ENCODE results near the gene E2F3.
"Not testable (repeated sequence)": the region's sequence is repeated elsewhere in the genome, so short reads cannot be mapped to it uniquely, and the experiment has no call there.

The E2F3 gene

DNA sequence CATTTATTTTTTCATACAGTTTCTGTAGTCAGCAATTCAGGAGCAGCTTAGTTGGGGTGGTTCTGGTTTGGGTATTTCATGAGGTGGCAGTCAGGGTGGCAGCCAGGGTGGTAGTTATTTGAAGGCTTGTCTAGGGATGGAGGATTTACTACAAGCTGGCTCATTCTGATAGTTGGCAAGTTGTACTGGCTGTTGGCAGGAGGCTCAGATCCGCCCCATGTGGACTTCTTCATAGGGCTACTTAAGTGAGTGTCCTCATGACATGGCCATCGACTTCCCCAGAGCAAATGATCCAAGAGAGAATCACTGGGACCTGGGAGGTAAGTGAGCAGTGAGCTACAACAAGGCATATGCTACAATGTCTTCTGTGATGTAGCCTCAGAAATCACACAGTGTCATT, 110.2 kb downstream of the E2F3 start:
- TF ChIP-seq, protein P1, sequence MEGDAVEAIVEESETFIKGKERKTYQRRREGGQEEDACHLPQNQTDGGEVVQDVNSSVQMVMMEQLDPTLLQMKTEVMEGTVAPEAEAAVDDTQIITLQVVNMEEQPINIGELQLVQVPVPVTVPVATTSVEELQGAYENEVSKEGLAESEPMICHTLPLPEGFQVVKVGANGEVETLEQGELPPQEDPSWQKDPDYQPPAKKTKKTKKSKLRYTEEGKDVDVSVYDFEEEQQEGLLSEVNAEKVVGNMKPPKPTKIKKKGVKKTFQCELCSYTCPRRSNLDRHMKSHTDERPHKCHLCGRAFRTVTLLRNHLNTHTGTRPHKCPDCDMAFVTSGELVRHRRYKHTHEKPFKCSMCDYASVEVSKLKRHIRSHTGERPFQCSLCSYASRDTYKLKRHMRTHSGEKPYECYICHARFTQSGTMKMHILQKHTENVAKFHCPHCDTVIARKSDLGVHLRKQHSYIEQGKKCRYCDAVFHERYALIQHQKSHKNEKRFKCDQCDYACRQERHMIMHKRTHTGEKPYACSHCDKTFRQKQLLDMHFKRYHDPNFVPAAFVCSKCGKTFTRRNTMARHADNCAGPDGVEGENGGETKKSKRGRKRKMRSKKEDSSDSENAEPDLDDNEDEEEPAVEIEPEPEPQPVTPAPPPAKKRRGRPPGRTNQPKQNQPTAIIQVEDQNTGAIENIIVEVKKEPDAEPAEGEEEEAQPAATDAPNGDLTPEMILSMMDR (IDR thresholded peaks at IDR 0.05; ENCODE audit: control insufficient read depth, insufficient read depth, low read depth, low read length, missing control alignments): no peak
- DNase-seq (ENCODE audit: low read depth): no peak
- no peak overlapping the region for H3K4me3 ChIP-seq (ENCODE audit: control insufficient read depth, low read depth, low read length)

DNA sequence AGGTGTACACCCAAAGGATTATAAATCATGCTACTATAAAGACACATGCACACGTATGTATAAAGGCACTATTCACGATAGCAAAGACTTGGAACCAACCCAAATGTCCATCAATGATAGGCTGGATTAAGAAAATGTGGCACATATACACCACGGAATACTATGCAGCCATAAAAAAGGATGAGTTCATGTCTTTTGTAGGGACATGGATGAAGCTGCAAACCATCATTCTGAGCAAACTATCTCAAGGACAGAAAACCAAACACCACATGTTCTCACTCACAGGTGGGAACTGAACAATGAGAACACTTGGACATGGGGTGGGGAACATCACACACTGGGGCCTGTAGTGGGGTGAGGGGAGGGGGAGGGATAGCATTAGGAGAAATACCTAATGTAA, 123.5 kb downstream of the E2F3 start:
- DNase-seq (ENCODE audit: low read depth); H3K4me3 ChIP-seq (ENCODE audit: control insufficient read depth, low read depth, low read length): not testable (repeated sequence)

DNA sequence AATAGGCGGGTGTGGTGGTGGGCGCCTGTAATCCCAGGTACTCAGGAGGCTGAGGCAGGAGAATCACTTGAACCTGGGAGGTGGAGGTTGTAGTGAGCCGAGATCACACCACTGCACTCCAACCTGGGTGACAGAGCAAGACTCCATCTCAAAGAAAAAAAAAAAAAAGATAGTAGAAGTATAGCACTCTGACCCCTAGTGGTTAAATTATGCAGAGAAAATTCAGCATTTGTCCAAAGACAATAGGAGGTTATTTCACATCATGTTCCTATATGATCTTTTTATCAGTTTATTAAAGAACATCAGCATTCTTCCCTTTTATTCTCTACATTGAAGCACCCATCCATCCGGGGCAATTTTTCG, 127.4 kb downstream of the E2F3 start:
- H3K4me3 ChIP-seq (ENCODE audit: control insufficient read depth, low read depth, low read length); DNase-seq (ENCODE audit: low read depth): not testable (repeated sequence)
- TF ChIP-seq, protein P1 (IDR thresholded peaks at IDR 0.05; ENCODE audit: control insufficient read depth, insufficient read depth, low read depth, low read length, missing control alignments): peak; percentile 45

DNA sequence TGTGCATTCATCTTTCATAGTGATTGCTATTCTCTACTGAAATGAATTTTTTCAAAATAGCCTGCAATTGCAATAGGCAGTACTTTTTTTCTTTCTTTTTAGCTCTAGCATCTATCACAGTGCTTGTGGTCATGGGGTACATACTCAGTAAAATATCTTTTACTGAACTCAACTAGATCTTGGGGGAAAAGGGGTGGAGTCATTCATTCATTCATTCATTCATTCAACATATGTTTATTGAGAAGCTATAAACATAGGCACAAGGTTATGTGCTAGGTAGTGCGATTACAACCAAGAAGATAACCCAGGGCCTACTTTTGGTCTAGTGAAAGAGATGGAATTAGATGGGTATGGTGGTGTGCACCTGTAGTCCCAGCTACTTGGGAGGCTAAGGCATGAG, 131.2 kb downstream of the E2F3 start:
- TF ChIP-seq, protein P1 (IDR thresholded peaks at IDR 0.05; ENCODE audit: control insufficient read depth, insufficient read depth, low read depth, low read length, missing control alignments): no peak
- H3K4me3 ChIP-seq (ENCODE audit: control insufficient read depth, low read depth, low read length): no peak overlapping the region
- no peak for DNase-seq (ENCODE audit: low read depth)

DNA sequence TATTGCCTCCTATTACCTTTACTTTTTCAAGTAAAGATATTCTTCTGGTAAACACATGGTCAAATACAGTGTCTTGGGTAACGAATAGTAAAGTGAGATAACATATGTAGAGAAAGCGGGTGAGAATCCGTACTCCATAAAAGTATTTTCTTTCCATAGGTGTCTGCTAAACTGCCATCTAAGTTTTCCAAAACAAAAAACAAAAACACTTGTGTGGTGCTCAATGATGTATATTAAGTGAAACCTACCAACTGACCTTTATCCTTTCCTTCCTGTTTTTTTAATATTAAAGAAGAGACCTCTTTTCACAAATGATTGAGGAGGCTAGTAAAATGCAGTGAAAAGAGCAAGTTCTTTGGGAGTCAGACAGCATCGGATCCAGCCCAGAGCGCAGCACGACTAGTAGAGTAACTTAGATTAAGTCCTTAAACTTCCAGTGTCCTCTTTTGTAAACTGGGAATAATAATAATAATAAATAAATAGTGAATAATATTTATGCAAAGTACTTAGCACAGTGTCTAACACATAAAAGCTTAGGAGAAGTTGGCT, 132.1 kb downstream of the E2F3 start:
- TF ChIP-seq, protein P1 (IDR thresholded peaks at IDR 0.05; ENCODE audit: control insufficient read depth, insufficient read depth, low read depth, low read length, missing control alignments): no peak
- no peak for DNase-seq (ENCODE audit: low read depth)
- H3K4me3 ChIP-seq (ENCODE audit: control insufficient read depth, low read depth, low read length): peak overlapping the region; percentile 98

DNA sequence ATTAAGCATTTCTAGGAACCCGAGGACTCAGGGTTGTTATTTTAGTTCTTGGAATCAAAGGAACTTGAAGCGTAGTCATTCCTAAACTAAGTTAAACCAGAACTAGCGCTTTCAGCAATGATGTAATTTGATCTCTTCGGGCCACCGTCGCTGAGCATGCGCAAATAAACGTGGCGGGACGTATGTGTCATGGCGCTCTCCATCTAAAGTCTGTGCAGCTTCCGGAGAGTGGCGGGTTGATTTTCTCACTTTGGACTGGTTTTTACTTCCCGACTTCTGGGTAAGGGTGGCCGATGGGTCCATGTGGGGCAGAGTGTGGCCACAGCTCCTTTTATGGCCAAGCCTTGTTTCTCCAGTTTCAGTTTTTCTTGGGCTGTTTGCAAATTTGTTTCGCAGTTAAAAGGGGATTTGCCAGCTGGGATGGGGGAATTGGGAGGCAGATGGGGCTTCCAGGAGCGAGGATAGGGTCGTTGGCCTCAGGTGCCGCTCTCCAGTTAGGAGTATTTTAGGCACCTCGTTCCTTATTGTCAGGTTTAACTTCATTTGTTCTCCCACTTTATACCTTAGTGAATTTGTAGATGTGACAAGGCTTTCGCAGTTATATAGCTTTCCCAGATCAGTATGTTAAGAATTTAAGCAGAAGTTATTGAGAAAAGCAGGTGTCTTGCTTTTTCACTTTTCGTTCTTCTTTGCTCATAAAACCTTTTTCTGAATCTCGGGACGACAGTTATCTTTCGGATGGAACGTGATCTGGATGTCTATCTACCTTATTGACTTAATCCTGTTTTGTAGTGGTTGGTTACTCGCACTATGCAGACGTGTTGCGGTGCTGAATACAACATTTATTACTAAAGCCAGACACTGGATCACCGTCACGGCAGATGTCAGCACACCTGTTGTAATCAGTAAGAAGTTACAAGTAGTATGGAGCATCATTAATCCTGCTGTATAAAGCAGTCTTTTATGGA, 132.9 kb downstream of the E2F3 start, which contains the start of gene CDKAL1:
Gene CDKAL1, plus strand, starts transcription at position 163 of the 968 bp plus-strand sequence. CDS start 11,894 bp downstream, outside the sequence.
- TF ChIP-seq, protein P1 (IDR thresholded peaks at IDR 0.05; ENCODE audit: control insufficient read depth, insufficient read depth, low read depth, low read length, missing control alignments): no peak

DNA sequence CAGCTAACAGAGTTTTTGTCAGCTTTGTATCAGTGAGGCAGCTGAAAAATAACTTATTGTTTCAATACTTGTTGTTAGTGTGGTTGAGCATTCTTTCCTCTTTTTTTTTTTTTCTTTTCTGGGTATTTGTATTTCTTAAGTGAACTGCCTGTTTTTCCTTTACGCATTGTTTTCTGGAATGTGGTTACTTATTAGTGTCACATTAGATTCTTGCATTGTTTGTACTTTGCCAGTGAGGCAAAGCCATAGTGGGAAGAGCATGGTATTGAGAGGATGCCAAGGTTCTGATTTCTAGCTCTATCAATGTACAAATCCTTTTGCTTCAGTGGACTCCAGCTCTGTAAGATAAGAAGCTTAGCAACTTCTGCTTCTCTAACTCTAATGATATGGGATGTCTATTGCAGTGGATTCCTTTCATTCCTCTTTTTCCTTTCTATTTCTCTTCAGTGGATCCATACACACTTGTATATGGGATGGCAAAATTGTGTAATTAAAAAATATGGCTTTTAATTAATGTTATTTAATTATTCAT, 136.5 kb downstream of the E2F3 start:
- DNase-seq (ENCODE audit: low read depth): no peak
- TF ChIP-seq, protein P1 (IDR thresholded peaks at IDR 0.05; ENCODE audit: control insufficient read depth, insufficient read depth, low read depth, low read length, missing control alignments): no peak
- no peak overlapping the region for H3K4me3 ChIP-seq (ENCODE audit: control insufficient read depth, low read depth, low read length)

More for the DNA sequence above, 132.9 kb downstream of the E2F3 start, which contains the start of gene CDKAL1:
- DNase-seq (ENCODE audit: low read depth): peak; percentile 72
- H3K4me3 ChIP-seq (ENCODE audit: control insufficient read depth, low read depth, low read length): peak within 1 kb of the TSS; percentile 98

Measured in AG09309 (cell line).